Epithelial cell of alveolus of lung (primary cell): Measurements from ENCODE around the gene ASCL4. TPM values are rescaled to one million over a fixed set of nuclear protein-coding genes. Genes with fewer than 3 reads are reported as not detected.

Experiments
- total RNA-seq: library from RNA; depleted of rRNA; stranded (reverse); fragments of >200 nt; gene quantifications from 2 replicates; pipeline ENCODE4 v1.2.1, GENCODE V29; 2015

ASCL4 gene
- total RNA-seq: not detected in 2 replicates

GRCh38 chr12:107774349-107775029, at the start of gene ASCL4:
ASCL4 (plus strand) TSS chr12:107774704; CDS start chr12:107775219, 515 bp downstream.

GRCh38 chr12:107760809-107761501, 13.5 kb upstream of the ASCL4 start, which contains the start of gene PRDM4:
PRDM4 (minus strand) TSS chr12:107761137; CDS start chr12:107760515, 622 bp downstream.

Other genes starting within 250 kb of the ASCL4 start
- 49.3 and 62.2 TPM in 2 replicates for gene PWP1, start 88.9 kb upstream of the ASCL4 start, total RNA-seq
- 18.0 and 20.6 TPM in 2 replicates for gene PRDM4, start 13.6 kb upstream of the ASCL4 start, total RNA-seq